Ammon's horn (tissue), 1 donor: ENCODE data around the gene CERKL.
A peak's percentile ranks its signal among the peaks of the same experiment; 100 is the strongest.

Source experiments
- DNase-seq: peaks from one replicate; pipeline ENCODE4 v3.0.0-alpha.2; 2016; ENCODE audit warnings: low spot score

CERKL gene

GRCh38 chr2:181678861-181679543, 22.1 kb upstream of the CERKL start:
- DNase-seq = no peak

GRCh38 chr2:181677912-181678586, 21.1 kb upstream of the CERKL start:
- peak; percentile 50 for DNase-seq

- DNase-seq = no peak
These were observed 18.3 kb upstream of the CERKL start for GRCh38 chr2:181675254-181675653.

- DNase-seq = no peak
These were observed 17.6 kb upstream of the CERKL start for GRCh38 chr2:181674461-181674860.

DNA sequence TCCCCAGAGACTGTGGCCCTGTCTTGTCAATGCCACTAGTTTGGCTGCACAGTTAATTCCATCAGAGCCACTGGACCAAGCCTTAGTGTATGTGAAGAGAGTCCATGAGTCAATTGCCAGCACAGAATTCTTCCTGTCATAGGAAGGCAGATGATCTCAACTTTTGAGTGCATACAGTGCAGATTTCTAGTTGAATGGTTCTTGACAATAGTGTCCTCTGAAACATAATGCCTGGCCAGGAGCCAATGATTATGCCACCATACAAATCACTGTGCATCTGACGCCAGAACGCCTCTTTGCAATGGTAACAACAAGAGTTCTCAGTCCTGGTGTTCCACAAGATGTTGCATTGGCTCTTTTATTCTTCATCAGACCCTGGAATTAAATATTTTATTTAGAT, 16.3 kb upstream of the CERKL start:
- peak; percentile 49 for DNase-seq

GRCh38 chr2:181672255-181673008, 15.5 kb upstream of the CERKL start:
- DNase-seq = no peak

- no peak for DNase-seq
These were observed 13.7 kb upstream of the CERKL start for GRCh38 chr2:181670632-181671031.

GRCh38 chr2:181667234-181667633, 10.3 kb upstream of the CERKL start:
- DNase-seq = no peak

DNA sequence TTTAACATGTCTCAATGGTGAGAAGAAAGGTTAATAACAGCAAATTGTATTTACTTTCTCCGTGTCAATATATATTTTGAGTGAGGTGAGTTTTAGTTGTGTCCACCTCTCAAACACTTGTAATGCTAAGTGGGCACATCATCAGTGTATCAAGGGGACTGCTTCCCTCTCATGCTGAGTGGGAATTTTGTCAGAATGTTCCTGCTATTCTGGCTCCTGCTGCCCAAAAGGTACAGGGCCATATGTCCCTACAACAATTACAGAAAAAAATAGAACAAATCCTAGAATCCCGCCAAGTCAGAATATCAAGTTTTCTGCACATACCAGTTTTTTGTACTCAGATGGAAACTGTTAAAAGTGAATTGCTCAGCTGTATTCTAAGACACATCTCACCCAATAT, 5.4 kb upstream of the CERKL start:
- DNase-seq = no peak

GRCh38 chr2:181660181-181660580, 3.3 kb upstream of the CERKL start:
- DNase-seq = no peak

DNA sequence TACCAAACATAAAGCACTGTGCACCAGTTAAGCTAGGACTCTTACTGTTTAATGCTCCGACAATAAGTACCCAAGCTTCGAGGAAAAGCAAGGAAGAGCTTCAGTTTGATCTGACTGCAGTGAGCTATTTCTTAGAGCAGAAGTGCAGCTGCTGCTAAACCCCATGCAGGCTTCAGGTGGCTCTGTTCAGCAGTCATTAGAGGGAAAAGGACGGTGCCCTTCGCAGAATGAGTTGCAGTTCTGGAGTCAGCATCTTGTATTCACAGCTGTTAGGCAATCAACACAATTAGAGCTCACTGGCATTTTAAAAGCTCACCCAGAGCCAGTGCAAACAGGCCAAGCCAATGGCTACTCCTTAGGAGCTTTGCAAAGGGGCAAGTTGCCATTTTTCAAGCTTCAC, 1.5 kb upstream of the CERKL start:
- DNase-seq = no peak

DNA sequence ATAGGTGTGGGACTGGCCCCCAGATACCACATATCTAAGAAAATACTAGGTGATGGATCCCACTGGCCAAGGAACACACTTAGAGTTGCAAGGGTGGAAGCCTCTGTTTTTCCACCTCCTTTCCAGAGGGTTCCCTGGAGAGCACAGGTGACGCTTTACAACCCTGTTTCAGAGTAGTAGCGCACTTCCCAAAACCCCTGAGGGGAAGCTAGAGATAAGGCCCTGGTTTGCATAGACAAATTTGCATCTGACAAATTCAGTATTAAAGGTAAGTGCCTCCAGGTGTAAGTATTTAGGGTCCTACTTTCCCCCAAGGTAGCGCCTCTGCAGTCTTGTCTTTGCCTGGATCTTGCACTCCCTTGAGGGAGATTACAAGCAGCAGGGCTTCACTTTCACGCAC, 474 bp upstream of the CERKL start:
- no peak for DNase-seq

DNA sequence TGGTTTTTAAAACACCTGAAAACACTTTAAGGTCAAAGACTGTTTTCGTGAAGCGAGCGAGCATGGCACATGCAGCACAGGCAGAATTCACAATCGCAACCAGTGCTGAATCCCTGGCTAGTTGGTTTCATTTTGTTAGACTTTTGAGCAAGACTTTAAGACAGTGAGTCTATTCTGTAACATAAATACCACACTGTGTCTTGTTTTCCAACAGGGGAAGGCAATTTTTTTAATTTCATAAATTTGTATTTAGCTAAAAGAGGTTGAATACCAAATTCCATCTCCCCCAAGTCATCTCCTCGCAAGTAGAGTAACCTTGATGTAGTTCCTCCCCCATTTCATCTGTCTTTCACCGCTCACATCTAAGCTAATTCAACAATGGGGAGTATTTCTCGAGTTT, 1.4 kb downstream of the CERKL start:
- DNase-seq = no peak

- DNase-seq = no peak
These were observed 7.4 kb downstream of the CERKL start for GRCh38 chr2:181649436-181649979.

- DNase-seq = no peak
These were observed 8.3 kb downstream of the CERKL start for GRCh38 chr2:181648478-181649155.

GRCh38 chr2:181646415-181646987, 10.4 kb downstream of the CERKL start:
- no peak for DNase-seq

GRCh38 chr2:181643151-181643550, 13.8 kb downstream of the CERKL start:
- DNase-seq = no peak

DNA sequence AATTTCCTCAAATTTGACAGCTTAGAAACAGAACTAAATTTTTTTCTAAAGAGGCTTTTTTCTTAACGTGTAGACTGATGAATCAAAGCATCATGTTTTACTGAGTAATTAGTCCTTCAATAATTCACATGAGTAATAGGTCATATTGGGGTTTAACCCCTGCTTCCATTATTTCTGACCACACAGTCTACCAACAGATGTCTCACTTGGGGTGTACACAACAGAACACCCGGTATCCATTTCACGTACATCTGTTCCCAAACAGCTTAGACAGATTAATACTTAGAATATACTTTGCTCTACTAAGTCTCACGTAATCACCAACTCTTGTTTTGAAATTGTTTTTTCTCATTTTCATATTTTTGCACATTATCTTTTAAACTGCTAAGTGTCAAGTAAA, 14.8 kb downstream of the CERKL start:
- no peak for DNase-seq

- no peak for DNase-seq
These were observed 17.2 kb downstream of the CERKL start for GRCh38 chr2:181639686-181640085.

- DNase-seq = no peak
These were observed 24.0 kb downstream of the CERKL start for GRCh38 chr2:181632733-181633401.
